AG09309 (cell line): Measurements from ENCODE around the gene PRSS8.

ENCODE experiments used
- DNase-seq: peaks from one replicate; pipeline ENCODE4 v3.0.0-alpha.2; 2010; ENCODE audit warnings: low read depth
- H3K4me3 ChIP-seq: 2 replicates; pipeline ENCODE4 v1.5.1; 2011; ENCODE audit warnings: mild to moderate bottlenecking, low read depth, low read length, moderate library complexity; ENCODE audit not compliant: control insufficient read depth
- TF ChIP-seq, protein P1 (sequence below): IDR thresholded peaks from 2 replicates; pipeline ENCODE4 v1.5.1; 2011; ENCODE audit warnings: mild to moderate bottlenecking, low read depth, low read length, inconsistent platforms; ENCODE audit not compliant: insufficient read depth, control insufficient read depth; ENCODE audit errors: missing control alignments

Gene PRSS8

DNA sequence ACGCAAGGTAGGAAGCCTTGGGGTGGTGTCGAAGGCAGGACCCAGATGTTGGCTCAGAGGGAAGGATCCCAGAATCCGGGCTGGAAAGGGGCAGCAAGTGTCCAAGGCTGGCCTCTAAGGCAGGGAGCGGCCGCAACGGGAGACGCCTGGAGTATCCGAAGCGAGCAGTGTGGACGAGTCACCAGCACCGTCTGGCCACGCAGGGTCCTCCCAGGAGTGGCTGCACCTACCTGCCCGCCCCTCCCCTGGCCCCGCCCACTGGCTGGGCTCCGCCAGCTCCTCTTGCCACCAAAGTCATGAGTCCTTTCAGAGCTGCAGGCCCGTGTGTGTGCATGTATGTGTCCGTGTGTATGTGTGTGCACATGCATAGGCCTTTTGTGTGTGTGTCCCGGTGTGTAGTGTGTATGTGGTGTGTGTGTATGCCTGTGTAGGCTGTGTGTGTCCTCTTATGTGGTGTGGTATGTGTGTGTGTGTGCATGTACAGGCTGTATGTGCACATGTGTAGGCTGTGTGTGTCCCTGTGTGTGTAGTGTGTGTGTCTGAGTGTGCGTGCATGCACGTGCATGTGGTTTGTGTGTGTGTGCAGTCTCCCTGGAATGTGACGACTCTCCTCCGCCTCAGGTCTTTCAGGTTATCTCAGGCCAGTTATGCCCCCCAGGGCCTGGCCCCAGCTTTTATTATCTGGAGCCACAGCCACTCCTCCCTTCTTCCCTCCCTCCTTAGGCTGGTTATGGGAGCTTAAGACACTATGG, at the start of gene PRSS8:
TSS of gene PRSS8 (minus strand) at position 193 of the 752 bp plus-strand sequence. CDS start 229 bp downstream, outside the sequence.
- no peak for DNase-seq
- TF ChIP-seq, protein P1, sequence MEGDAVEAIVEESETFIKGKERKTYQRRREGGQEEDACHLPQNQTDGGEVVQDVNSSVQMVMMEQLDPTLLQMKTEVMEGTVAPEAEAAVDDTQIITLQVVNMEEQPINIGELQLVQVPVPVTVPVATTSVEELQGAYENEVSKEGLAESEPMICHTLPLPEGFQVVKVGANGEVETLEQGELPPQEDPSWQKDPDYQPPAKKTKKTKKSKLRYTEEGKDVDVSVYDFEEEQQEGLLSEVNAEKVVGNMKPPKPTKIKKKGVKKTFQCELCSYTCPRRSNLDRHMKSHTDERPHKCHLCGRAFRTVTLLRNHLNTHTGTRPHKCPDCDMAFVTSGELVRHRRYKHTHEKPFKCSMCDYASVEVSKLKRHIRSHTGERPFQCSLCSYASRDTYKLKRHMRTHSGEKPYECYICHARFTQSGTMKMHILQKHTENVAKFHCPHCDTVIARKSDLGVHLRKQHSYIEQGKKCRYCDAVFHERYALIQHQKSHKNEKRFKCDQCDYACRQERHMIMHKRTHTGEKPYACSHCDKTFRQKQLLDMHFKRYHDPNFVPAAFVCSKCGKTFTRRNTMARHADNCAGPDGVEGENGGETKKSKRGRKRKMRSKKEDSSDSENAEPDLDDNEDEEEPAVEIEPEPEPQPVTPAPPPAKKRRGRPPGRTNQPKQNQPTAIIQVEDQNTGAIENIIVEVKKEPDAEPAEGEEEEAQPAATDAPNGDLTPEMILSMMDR, result no peak
- H3K4me3 ChIP-seq, result no peak within 1 kb of the TSS

DNA sequence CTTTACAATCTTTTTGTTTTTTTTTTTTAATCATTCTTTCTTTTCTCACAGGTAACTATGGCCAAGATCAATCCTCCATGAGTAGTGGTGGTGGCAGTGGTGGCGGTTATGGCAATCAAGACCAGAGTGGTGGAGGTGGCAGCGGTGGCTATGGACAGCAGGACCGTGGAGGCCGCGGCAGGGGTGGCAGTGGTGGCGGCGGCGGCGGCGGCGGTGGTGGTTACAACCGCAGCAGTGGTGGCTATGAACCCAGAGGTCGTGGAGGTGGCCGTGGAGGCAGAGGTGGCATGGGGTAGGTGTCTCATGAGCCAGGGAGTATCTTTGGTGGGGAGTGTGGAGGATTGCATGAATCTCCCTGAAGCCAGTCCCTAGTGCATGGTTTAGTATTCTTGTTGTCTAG, 49.4 kb upstream of the PRSS8 start:
- H3K4me3 ChIP-seq, result no peak overlapping the region
- TF ChIP-seq, protein P1, result no peak
- DNase-seq, result no peak

GRCh38 chr16:31183432-31184428, 48.2 kb upstream of the PRSS8 start:
- no peak for DNase-seq
- TF ChIP-seq, protein P1, result no peak
- H3K4me3 ChIP-seq, result no peak overlapping the region

GRCh38 chr16:31182391-31182790, 46.9 kb upstream of the PRSS8 start:
- TF ChIP-seq, protein P1, result no peak
- no peak for DNase-seq
- H3K4me3 ChIP-seq, result peak overlapping the region; percentile 90

DNA sequence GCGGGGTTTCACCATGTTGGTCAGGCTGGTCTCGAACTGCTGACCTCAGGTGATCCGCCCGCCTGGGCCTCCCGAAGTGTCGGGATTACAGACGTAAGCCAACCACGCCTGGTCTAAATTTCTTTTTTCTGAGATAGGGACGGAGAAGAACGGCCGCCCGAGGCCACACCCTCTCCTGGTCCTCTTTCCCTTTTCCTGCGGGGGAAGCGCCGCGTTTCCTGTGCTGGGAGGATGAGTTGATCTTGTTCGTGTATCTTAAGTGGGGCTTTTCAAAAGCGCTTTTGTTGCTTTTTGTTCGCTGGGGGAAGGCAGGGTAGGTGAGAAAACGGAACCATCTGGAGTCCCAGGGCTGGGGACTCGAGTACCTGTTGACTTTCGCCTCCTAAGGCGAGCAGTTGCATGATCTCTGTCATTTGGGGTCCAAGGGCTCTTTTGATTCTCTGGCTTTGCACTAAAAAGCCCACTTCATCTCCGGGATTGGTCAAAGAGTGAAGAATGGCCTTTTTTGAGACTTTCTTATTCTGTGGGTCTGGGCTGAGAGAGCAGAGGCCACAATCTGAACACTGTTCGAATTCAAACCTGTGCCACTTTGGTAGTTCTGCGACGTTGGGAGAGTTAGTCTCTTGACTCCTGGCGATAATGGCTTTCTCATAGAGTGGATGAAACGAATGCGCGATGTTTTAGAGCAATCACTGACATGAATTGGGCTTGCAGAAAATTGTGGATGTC, 45.7 kb upstream of the PRSS8 start:
- TF ChIP-seq, protein P1, result no peak
- peak overlapping the region; percentile 90 for H3K4me3 ChIP-seq
- no peak for DNase-seq

DNA sequence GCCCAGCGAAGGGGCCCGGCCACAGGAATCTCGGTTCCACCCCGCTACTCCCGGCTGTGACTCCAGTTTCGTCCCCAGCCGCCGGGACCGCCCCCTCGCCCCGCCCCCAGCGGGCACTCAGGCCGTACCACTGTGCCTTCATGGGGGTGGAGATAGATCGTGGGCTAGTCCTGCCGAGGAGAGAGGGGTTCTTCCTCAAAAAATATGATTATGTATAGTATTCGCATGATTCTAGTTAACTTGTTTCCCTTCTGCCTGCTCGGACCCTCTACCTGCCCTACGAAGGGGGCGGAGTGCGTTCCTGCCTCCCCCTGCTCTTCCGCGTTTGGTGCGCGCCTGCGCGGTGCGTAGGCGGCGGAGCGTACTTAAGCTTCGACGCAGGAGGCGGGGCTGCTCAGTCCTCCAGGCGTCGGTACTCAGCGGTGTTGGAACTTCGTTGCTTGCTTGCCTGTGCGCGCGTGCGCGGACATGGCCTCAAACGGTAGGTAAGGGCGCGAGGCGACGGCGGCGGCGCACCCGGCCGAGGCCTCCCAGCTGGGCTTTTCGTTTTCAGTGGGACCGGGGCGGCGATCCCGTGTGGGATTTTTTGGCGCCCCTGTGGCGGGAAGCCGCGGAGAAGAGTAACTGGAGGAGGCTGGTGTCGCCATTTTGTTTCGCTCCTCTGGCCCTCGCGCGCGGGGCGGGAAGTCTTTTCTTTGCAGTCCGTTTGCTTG, 44.4 kb upstream of the PRSS8 start, which contains the start of gene FUS:
TSS of gene FUS (plus strand) at position 393 of the 713 bp plus-strand sequence. CDS start at position 469, 76 bp downstream.
- H3K4me3 ChIP-seq, result peak within 1 kb of the TSS; percentile 90
- peak; percentile 54 for DNase-seq
- TF ChIP-seq, protein P1, result no peak
